GM12878 (cell line): ENCODE results near the gene CCSER1. TPM values are rescaled to one million over a fixed set of nuclear protein-coding genes. Genes with fewer than 3 reads are reported as not detected.

ENCODE experiments used
- ATAC-seq: fragments of 200-7000 bp; cut with Tn5 transposase; 3 replicates; pipeline ENCODE4 v1.9.1; 2020; ENCODE audit warnings: mild to moderate bottlenecking, moderate library complexity
- BruUV-seq: library from RNA; stranded (reverse); fragments of 400-500 nt; replicated peaks from 2 replicates; lab custom pipeline; 2021; lab: Mats Ljungman, UMichigan
- CTCF ChIA-PET: fragments of 300-600 bp; sonication (Branson Sonifier 250); formaldehyde crosslinking; extraction: SDS; loops from one replicate; lab custom pipeline; 2021; ENCODE audit warnings: inconsistent platforms; lab: Yijun Ruan, JAX
- POLR2A ChIA-PET: fragments of 350-600 bp; formaldehyde crosslinking; extraction: SDS; loops from one replicate; lab custom pipeline; 2021; ENCODE audit warnings: inconsistent platforms; lab: Charles Lee
- RAD21 ChIA-PET: fragments of 300-600 bp; sonication (Branson Sonifier 250); formaldehyde crosslinking; loops from one replicate; lab custom pipeline; 2023; ENCODE audit warnings: antibody characterized with exemption; ENCODE audit not compliant: unreplicated experiment; lab: Charles Lee
- SMC1A ChIA-PET: fragments of 300-600 bp; sonication (Branson Sonifier 250); formaldehyde crosslinking; loops from one replicate; lab custom pipeline; 2023; ENCODE audit not compliant: unreplicated experiment, uncharacterized antibody; lab: Charles Lee
- DNase-seq: peaks from one replicate; pipeline ENCODE4 v3.0.0-alpha.2; 2011; ENCODE audit warnings: low read depth, low spot score
- FAIRE-seq: peaks from 3 replicates; lab custom pipeline; 2011; peaks lifted over from hg19 to GRCh38; lab: Jason Lieb, UNC
- H2AFZ ChIP-seq: 2 replicates; pipeline ENCODE4 v1.6.0; 2011; ENCODE audit warnings: low read depth, low read length, control low read depth; ENCODE audit not compliant: control insufficient read depth
- H3K27ac ChIP-seq: 2 replicates; pipeline ENCODE4 v1.5.1; 2011; ENCODE audit warnings: control low read depth; ENCODE audit not compliant: control insufficient read depth, insufficient read depth
- H3K27me3 ChIP-seq, 2 experiments: replicated peaks in 1 of 2; 2 replicates each; pipeline versions ENCODE4 v1.6.0 to v1.6.1; 2011; ENCODE audit warnings: low read length in 1 of 2; ENCODE audit not compliant: control insufficient read depth in 2 of 2, insufficient read depth in 2 of 2
- H3K36me3 ChIP-seq, 2 experiments: 2 replicates each; pipeline ENCODE4 v1.5.1; 2011; ENCODE audit warnings: low read length in 1 of 2; ENCODE audit not compliant: control insufficient read depth in 2 of 2, insufficient read depth in 2 of 2
- H3K4me1 ChIP-seq: 2 replicates; pipeline ENCODE4 v1.6.1; 2011; ENCODE audit warnings: mild to moderate bottlenecking, low read length, moderate library complexity, mixed read lengths; ENCODE audit not compliant: control insufficient read depth, insufficient read depth
- H3K4me2 ChIP-seq: 2 replicates; pipeline ENCODE4 v1.6.0; 2011; ENCODE audit warnings: control low read depth; ENCODE audit not compliant: control insufficient read depth, insufficient read depth
- H3K4me3 ChIP-seq: fragments of 200-600 bp; sonication (generic); 2 replicates; pipeline ENCODE4 v1.5.1; 2016
- H3K79me2 ChIP-seq: 2 replicates; pipeline ENCODE4 v1.6.0; 2011; ENCODE audit warnings: low read length; ENCODE audit not compliant: control insufficient read depth, insufficient read depth
- H3K9ac ChIP-seq: 2 replicates; pipeline ENCODE4 v1.8.0; 2011; ENCODE audit warnings: low read length, control low read depth, mixed read lengths; ENCODE audit not compliant: control insufficient read depth, insufficient read depth
- H3K9me3 ChIP-seq: replicated peaks from 3 replicates; pipeline ENCODE4 v1.5.1; 2011; ENCODE audit warnings: mild to moderate bottlenecking, low read length; ENCODE audit not compliant: control insufficient read depth, insufficient read depth
- H4K20me1 ChIP-seq: 2 replicates; pipeline ENCODE4 v1.6.0; 2011; ENCODE audit not compliant: control insufficient read depth, insufficient read depth
- CEBPB ChIP-seq, 2 experiments: fragments of 150-350 bp in 1 of 2; IDR thresholded peaks; 2 replicates each; pipeline ENCODE4 v1.6.1; 2012 to 2014; ENCODE audit warnings: low read depth in 2 of 2, low read length in 2 of 2, borderline replicate concordance in 1 of 2, inconsistent platforms in 1 of 2
- CREB1 ChIP-seq: IDR thresholded peaks from 2 replicates; pipeline ENCODE4 v1.6.1; 2012; ENCODE audit warnings: low read depth, mild to moderate bottlenecking, inconsistent platforms
- CREM ChIP-seq: IDR thresholded peaks from 2 replicates; pipeline ENCODE4 v1.6.1; 2014; ENCODE audit warnings: antibody characterized with exemption, low read depth
- NR2C2 ChIP-seq: IDR thresholded peaks from 2 replicates; pipeline ENCODE4 v1.6.1; 2011; ENCODE audit warnings: borderline replicate concordance, low read depth; ENCODE audit not compliant: control insufficient read depth, insufficient read length
- RB1 ChIP-seq: fragments of 450-650 bp; formaldehyde crosslinking; IDR thresholded peaks from 2 replicates; pipeline ENCODE4 v1.6.1; 2017; ENCODE audit warnings: mild to moderate bottlenecking, borderline replicate concordance
- SIN3A ChIP-seq: IDR thresholded peaks from 2 replicates; pipeline ENCODE4 v1.6.1; 2012; ENCODE audit warnings: low read depth, low read length, improper control_type of control experiment
- SIX5 ChIP-seq: IDR thresholded peaks from 2 replicates; pipeline ENCODE4 v1.6.1; 2011; ENCODE audit warnings: mild to moderate bottlenecking, low read depth, low read length, moderate library complexity; ENCODE audit not compliant: severe bottlenecking
- SMAD5 ChIP-seq: IDR thresholded peaks from 2 replicates; pipeline ENCODE4 v1.6.1; 2016; ENCODE audit warnings: antibody characterized with exemption, low read depth
- SRF ChIP-seq, 2 experiments: IDR thresholded peaks; 2 replicates each; pipeline ENCODE4 v1.6.1; 2011; ENCODE audit warnings: low read depth in 2 of 2, low read length in 2 of 2, mild to moderate bottlenecking in 1 of 2, moderate library complexity in 1 of 2
- STAT1 ChIP-seq: fragments of 450-650 bp; conservative IDR thresholded peaks from 2 replicates; pipeline ENCODE4 v1.6.1; 2014; ENCODE audit warnings: antibody characterized with exemption, mild to moderate bottlenecking
- SUPT20H ChIP-seq: IDR thresholded peaks from 2 replicates; pipeline ENCODE4 v1.6.1; 2011; ENCODE audit warnings: low read depth, mild to moderate bottlenecking, low read length, moderate library complexity, borderline replicate concordance; ENCODE audit not compliant: control insufficient read depth
- ZNF274 ChIP-seq: IDR thresholded peaks from one replicate; pipeline ENCODE4 v1.8.0; 2011; ENCODE audit not compliant: insufficient read length, insufficient read depth
- ZNF384 ChIP-seq: IDR thresholded peaks from 2 replicates; pipeline ENCODE4 v1.6.1; 2012; ENCODE audit warnings: low read depth, mild to moderate bottlenecking, low read length, improper control_type of control experiment, borderline replicate concordance
- ZZZ3 ChIP-seq: IDR thresholded peaks from 2 replicates; pipeline ENCODE4 v1.6.1; 2011; ENCODE audit warnings: low read depth; ENCODE audit not compliant: control insufficient read depth, insufficient read length
- WGBS: methylation state at CpG from one replicate; pipeline ENCODE4 v1.1.6; 2016; ENCODE audit warnings: low lambda C conversion rate; ENCODE audit not compliant: insufficient replicate concordance, insufficient coverage; ENCODE audit errors: missing lambda C conversion rate; 5-methylcytosine and 5-hydroxymethylcytosine counted together
- in situ Hi-C: fragments of 300-500 bp; cut with MboI; formaldehyde crosslinking; loops from 9 replicates; pipeline ENCODE4 v1.14.3; 2018; ENCODE audit warnings: mixed read lengths
- intact Hi-C: fragments of 100-400 bp; cut with micrococcal nuclease; formaldehyde crosslinking; loops from one replicate; pipeline ENCODE4 v1.14.2; 2022; ENCODE audit not compliant: unreplicated experiment
- polyA plus RNA-seq, 11 experiments: library from polyadenylated mRNA; depleted of rRNA in 4 of 11; unstranded in 6 of 11; stranded (reverse) in 5 of 11; fragments of >200 nt; fragmentation: Nextera tagmentation in 4 of 11; fragmentation: Illumina TruSeq in 1 of 11; extraction: Ambion mirVana in 4 of 11; extraction: Trizol in 1 of 11; gene quantifications; 1 replicate in 1 of 11; 2 replicates in 10 of 11; pipeline versions ENCODE4 v1.2.1 to v1.2.3, GENCODE V29; 2011 to 2016; ENCODE audit warnings: inconsistent platforms in 2 of 11, missing spikeins in 2 of 11, low read depth in 1 of 11
- total RNA-seq, 4 experiments: library from RNA; depleted of rRNA in 3 of 4; stranded (reverse); fragments of >200 nt in 3 of 4; fragmentation: Illumina TruSeq in 1 of 4; extraction: Trizol in 1 of 4; gene quantifications; 2 replicates each; pipeline versions ENCODE4 v1.2.1 to v1.2.3, GENCODE V29; 2013 to 2021
- TF ChIP-seq, protein P1 (sequence below): fragments of 450-650 bp; IDR thresholded peaks from 2 replicates; pipeline ENCODE4 v1.6.1; 2016; ENCODE audit warnings: mild to moderate bottlenecking, moderate library complexity, borderline replicate concordance
- TF ChIP-seq, protein P2 (sequence below): fragments of 450-650 bp; formaldehyde crosslinking; IDR thresholded peaks from 2 replicates; pipeline ENCODE4 v1.4.0; 2022; ENCODE audit warnings: mild to moderate bottlenecking, moderate library complexity
- TF ChIP-seq, protein P3 (sequence below): IDR thresholded peaks from 2 replicates; pipeline ENCODE4 v1.6.1; 2012; ENCODE audit warnings: low read depth, low read length, improper control_type of control experiment

Gene CCSER1
- total and polyA plus RNA-seq, 10 of the 15 experiments (the other 5 are each of a cell fraction or from before 2014, with no cell fraction given): 0.22 to 2.7 (median 1.0) TPM

DNA sequence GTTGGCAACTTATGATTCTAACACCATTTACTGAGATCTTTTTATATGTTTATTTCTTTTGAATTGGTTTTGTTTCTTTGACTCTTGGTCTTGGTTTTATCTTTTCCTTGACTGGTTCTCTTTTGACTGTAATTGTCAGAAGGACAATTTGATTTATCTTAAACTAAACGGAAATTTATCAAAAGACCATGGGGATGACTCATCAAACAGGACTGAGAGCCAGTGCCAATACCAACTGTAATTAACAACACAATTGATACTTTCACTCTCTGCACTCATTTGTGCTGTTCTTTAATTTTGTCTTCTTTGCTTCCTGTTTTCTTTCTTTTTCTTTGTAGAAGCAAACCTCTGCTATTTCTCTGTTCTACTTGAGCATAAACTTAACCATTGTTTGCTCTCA is 776.8 kb downstream of the CCSER1 start:
- Histone ChIP-seq H3K4me1 (no peaks in the 10 kb centered on the region), H3K4me2 (no peak overlapping the region), H3K79me2 (no peaks in the 10 kb centered on the region), H3K9me3 (no peaks in the 10 kb centered on the region), H2AFZ (no peak overlapping the region), H3K4me3 (no peak overlapping the region), H3K9ac (no peak overlapping the region), H3K27ac (no peak overlapping the region), H3K27me3 (no peaks in the 10 kb centered on the region), H3K36me3 (no peaks in the 10 kb centered on the region), H4K20me1 (no peaks in the 10 kb centered on the region)
- BruUV-seq: no TSS peak
- DNase-seq (no peak), FAIRE-seq (no peak), ATAC-seq (no peak)
- ChIA-PET POLR2A (no interaction called here), SMC1A (no interaction called here), RAD21 (no interaction called here), CTCF (no interaction called here)
- WGBS: 30% methylated on average over 1 of the region's 1 CpG
- intact Hi-C loops: no loop called here
- in situ Hi-C loops: no loop called here
- TF ChIP-seq CEBPB (IDR thresholded peaks at IDR 0.05; ENCODE audit: borderline replicate concordance in 1 of 2, low read depth in 2 of 2, low read length in 2 of 2): no peak
- no peak for TF ChIP-seq RB1
- no peak for TF ChIP-seq SUPT20H
- TF ChIP-seq, protein P1, sequence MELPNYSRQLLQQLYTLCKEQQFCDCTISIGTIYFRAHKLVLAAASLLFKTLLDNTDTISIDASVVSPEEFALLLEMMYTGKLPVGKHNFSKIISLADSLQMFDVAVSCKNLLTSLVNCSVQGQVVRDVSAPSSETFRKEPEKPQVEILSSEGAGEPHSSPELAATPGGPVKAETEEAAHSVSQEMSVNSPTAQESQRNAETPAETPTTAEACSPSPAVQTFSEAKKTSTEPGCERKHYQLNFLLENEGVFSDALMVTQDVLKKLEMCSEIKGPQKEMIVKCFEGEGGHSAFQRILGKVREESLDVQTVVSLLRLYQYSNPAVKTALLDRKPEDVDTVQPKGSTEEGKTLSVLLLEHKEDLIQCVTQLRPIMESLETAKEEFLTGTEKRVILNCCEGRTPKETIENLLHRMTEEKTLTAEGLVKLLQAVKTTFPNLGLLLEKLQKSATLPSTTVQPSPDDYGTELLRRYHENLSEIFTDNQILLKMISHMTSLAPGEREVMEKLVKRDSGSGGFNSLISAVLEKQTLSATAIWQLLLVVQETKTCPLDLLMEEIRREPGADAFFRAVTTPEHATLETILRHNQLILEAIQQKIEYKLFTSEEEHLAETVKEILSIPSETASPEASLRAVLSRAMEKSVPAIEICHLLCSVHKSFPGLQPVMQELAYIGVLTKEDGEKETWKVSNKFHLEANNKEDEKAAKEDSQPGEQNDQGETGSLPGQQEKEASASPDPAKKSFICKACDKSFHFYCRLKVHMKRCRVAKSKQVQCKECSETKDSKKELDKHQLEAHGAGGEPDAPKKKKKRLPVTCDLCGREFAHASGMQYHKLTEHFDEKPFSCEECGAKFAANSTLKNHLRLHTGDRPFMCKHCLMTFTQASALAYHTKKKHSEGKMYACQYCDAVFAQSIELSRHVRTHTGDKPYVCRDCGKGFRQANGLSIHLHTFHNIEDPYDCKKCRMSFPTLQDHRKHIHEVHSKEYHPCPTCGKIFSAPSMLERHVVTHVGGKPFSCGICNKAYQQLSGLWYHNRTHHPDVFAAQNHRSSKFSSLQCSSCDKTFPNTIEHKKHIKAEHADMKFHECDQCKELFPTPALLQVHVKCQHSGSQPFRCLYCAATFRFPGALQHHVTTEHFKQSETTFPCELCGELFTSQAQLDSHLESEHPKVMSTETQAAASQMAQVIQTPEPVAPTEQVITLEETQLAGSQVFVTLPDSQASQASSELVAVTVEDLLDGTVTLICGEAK: no peak
- no peak for TF ChIP-seq SMAD5
- no peak for TF ChIP-seq NR2C2
- no peak for TF ChIP-seq SRF (IDR thresholded peaks at IDR 0.05; ENCODE audit: low read depth in 2 of 2, low read length in 2 of 2)
- no peak for TF ChIP-seq SIN3A
- TF ChIP-seq ZNF274: no peak
- no peak for TF ChIP-seq CREB1
- TF ChIP-seq, protein P2, sequence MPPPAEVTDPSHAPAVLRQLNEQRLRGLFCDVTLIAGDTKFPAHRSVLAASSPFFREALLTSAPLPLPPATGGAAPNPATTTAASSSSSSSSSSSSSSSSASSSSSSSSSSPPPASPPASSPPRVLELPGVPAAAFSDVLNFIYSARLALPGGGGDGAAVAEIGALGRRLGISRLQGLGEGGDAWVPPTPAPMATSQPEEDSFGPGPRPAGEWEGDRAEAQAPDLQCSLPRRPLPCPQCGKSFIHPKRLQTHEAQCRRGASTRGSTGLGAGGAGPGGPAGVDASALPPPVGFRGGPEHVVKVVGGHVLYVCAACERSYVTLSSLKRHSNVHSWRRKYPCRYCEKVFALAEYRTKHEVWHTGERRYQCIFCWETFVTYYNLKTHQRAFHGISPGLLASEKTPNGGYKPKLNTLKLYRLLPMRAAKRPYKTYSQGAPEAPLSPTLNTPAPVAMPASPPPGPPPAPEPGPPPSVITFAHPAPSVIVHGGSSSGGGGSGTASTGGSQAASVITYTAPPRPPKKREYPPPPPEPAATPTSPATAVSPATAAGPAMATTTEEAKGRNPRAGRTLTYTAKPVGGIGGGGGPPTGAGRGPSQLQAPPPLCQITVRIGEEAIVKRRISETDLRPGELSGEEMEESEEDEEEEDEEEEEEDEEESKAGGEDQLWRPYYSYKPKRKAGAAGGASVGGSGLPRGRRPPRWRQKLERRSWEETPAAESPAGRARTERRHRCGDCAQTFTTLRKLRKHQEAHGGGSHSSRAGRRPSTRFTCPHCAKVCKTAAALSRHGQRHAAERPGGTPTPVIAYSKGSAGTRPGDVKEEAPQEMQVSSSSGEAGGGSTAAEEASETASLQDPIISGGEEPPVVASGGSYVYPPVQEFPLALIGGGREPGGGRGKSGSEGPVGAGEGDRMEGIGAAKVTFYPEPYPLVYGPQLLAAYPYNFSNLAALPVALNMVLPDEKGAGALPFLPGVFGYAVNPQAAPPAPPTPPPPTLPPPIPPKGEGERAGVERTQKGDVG: no peak
- no peak for TF ChIP-seq SIX5
- no peak for TF ChIP-seq ZZZ3
- TF ChIP-seq CREM: no peak
- TF ChIP-seq, protein P3, sequence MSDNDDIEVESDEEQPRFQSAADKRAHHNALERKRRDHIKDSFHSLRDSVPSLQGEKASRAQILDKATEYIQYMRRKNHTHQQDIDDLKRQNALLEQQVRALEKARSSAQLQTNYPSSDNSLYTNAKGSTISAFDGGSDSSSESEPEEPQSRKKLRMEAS: no peak
- no peak for TF ChIP-seq ZNF384
- no peak for TF ChIP-seq STAT1
